HG02884 (cell line): ENCODE data around the gene RPTOR.

Experiments
- ATAC-seq: cut with Tn5 transposase; IDR thresholded peaks from one replicate; pipeline ENCODE4 v1.9.1; 2021; ENCODE audit warnings: mild to moderate bottlenecking, moderate library complexity; ENCODE audit not compliant: unreplicated experiment

RPTOR gene

GRCh38 chr17:80584176-80584905 lies 39.7 kb downstream of the RPTOR start:
- no peak for ATAC-seq

- no peak for ATAC-seq
Measured at GRCh38 chr17:80585890-80586845, 41.5 kb downstream of the RPTOR start.

- ATAC-seq, result no peak
Measured at GRCh38 chr17:80586846-80587228, 42.2 kb downstream of the RPTOR start.

- no peak for ATAC-seq
Measured at GRCh38 chr17:80588702-80589383, 44.2 kb downstream of the RPTOR start.

- ATAC-seq, result no peak
Measured at GRCh38 chr17:80591788-80592187, 47.1 kb downstream of the RPTOR start.

- ATAC-seq, result no peak
Measured at GRCh38 chr17:80592243-80592642, 47.6 kb downstream of the RPTOR start.

GRCh38 chr17:80593181-80593580 lies 48.5 kb downstream of the RPTOR start:
- no peak for ATAC-seq

GRCh38 chr17:80594431-80595269 lies 50.0 kb downstream of the RPTOR start:
- ATAC-seq, result no peak

GRCh38 chr17:80596760-80597608 lies 52.3 kb downstream of the RPTOR start:
- ATAC-seq, result no peak

- ATAC-seq, result no peak
Measured at GRCh38 chr17:80598813-80599545, 54.3 kb downstream of the RPTOR start.

GRCh38 chr17:80599546-80600305 lies 55.1 kb downstream of the RPTOR start:
- no peak for ATAC-seq

GRCh38 chr17:80601146-80601545 lies 56.5 kb downstream of the RPTOR start:
- no peak for ATAC-seq

GRCh38 chr17:80603396-80603795 lies 58.8 kb downstream of the RPTOR start:
- ATAC-seq, result no peak

- no peak for ATAC-seq
Measured at GRCh38 chr17:80604009-80604669, 59.5 kb downstream of the RPTOR start.

- no peak for ATAC-seq
Measured at GRCh38 chr17:80604670-80605010, 60.0 kb downstream of the RPTOR start.

- peak; percentile 80 for ATAC-seq
Measured at GRCh38 chr17:80605326-80606066, 60.9 kb downstream of the RPTOR start.

- ATAC-seq, result no peak
Measured at GRCh38 chr17:80608326-80608725, 63.7 kb downstream of the RPTOR start.
